NT2/D1 (cell line): ENCODE data around the gene ZNF780A.

ENCODE experiments used
- DNase-seq: peaks from one replicate; pipeline ENCODE4 v3.0.0-alpha.2; 2011; ENCODE audit warnings: low read depth, low spot score
- H3K27me3 ChIP-seq: 2 replicates; pipeline ENCODE4 v1.6.0; 2011; ENCODE audit warnings: mild to moderate bottlenecking; ENCODE audit not compliant: insufficient read length, insufficient read depth
- H3K36me3 ChIP-seq: 2 replicates; pipeline ENCODE4 v1.6.1; 2011; ENCODE audit warnings: mild to moderate bottlenecking, low read length, mixed read lengths; ENCODE audit not compliant: insufficient read depth, insufficient read length
- H3K4me1 ChIP-seq: 2 replicates; pipeline ENCODE4 v1.5.1; 2011; ENCODE audit not compliant: insufficient read depth, insufficient read length
- H3K4me3 ChIP-seq: 2 replicates; pipeline ENCODE4 v1.5.1; 2011; ENCODE audit warnings: low read depth; ENCODE audit not compliant: insufficient read length
- H3K9ac ChIP-seq: 2 replicates; pipeline ENCODE4 v1.6.0; 2011; ENCODE audit warnings: low read depth; ENCODE audit not compliant: insufficient read length
- H3K9me3 ChIP-seq: 2 replicates; pipeline ENCODE4 v1.5.1; 2011; ENCODE audit warnings: mild to moderate bottlenecking, low read length; ENCODE audit not compliant: insufficient read depth
- SUZ12 ChIP-seq: IDR thresholded peaks from 2 replicates; pipeline ENCODE4 v1.6.1; 2011; ENCODE audit not compliant: insufficient read length, insufficient read depth; ENCODE audit errors: extremely low read depth
- YY1 ChIP-seq: IDR thresholded peaks from 2 replicates; pipeline ENCODE4 v1.6.1; 2011; ENCODE audit not compliant: insufficient read length, insufficient read depth
- ZNF274 ChIP-seq: IDR thresholded peaks from 2 replicates; pipeline ENCODE4 v1.6.1; 2011; ENCODE audit warnings: mild to moderate bottlenecking, low read depth, low read length

The ZNF780A gene

GRCh38 chr19:40103600-40103999 is 12.9 kb upstream of the ZNF780A start:
- TF ChIP-seq YY1 (no peak), ZNF274 (no peak), SUZ12 (no peak)
- Histone ChIP-seq H3K4me3 (no peak overlapping the region), H3K27me3 (no peaks in the 10 kb centered on the region), H3K4me1 (no peaks in the 10 kb centered on the region), H3K36me3 (no peaks in the 10 kb centered on the region), H3K9me3 (no peaks in the 10 kb centered on the region), H3K9ac (no peak overlapping the region)
- no peak for DNase-seq

DNA sequence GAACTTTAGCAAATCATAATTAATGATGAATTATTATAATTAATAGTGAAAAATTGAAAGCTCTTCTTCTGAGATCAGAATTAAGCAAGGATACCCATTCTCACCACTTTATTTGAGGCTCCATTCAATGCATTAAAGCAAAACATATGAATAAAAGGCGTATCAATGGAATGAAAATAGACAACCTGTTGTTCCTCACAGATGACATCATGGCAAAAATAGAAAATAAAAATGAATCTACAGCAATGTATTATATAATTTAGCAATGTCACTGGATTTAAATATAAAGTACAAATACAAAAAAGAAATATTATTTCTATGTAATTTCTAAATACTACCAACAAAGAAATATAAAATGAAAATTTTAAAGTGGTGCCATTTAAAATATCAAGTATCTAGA is 11.1 kb upstream of the ZNF780A start:
- no peaks in the 10 kb centered on the region for H3K27me3 ChIP-seq
- no peaks in the 10 kb centered on the region for H3K9me3 ChIP-seq
- DNase-seq: no peak
- H3K4me3 ChIP-seq: no peak overlapping the region
- TF ChIP-seq ZNF274 (no peak), SUZ12 (no peak)
- no peak overlapping the region for H3K9ac ChIP-seq
- H3K36me3 ChIP-seq: no peaks in the 10 kb centered on the region
- no peaks in the 10 kb centered on the region for H3K4me1 ChIP-seq

- Histone ChIP-seq H3K27me3 (no peaks in the 10 kb centered on the region), H3K9ac (no peak overlapping the region), H3K9me3 (no peaks in the 10 kb centered on the region), H3K4me3 (no peak overlapping the region), H3K36me3 (no peaks in the 10 kb centered on the region), H3K4me1 (no peaks in the 10 kb centered on the region)
- TF ChIP-seq YY1: no peak
- TF ChIP-seq SUZ12: no peak
- no peak for TF ChIP-seq ZNF274
- DNase-seq: no peak
These were observed 2.7 kb upstream of the ZNF780A start for GRCh38 chr19:40093416-40093815.

DNA sequence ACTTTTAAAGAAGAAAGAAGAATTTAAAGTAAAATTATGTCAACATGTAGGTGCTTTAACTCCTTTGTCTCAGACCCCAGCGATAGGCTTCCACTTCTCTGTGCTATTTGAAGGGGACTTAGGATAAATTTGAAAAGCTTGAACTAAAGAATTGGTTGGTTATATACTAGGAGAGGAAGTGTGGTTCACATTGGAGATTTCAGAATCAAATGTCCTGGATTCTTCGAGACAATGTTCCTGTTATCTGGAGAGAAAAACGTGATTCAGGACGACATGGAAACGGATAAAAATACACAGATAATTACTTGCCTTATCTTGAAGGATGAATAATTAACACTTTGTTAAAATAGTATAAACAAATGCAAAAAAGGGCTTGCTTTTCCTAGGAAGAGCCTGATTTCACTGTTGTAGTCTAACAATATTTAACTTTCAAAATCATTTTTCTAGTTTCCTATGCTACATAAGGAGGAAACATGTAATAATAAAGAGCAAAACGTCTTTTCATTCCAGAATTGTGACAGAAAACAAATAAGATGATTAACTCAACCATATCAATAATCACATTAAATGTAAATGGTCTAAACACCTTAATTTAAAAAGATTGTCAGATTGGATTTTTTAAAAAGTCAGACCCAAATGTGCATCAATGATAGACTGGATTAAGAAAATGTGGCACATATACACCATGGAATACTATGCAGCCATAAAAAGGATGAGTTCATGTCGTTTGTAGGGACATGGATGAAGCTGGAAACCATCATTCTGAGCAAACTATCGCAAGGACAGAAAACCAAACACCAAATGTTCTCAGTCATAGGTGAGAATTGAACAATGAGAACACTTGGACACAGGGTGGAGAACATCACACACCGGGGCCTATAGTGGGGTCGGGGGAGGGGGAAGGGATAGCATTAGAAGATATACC is 724 bp upstream of the ZNF780A start:
- Histone ChIP-seq H3K9ac (peak overlapping the region; percentile 93), H3K4me1 (no peaks in the 10 kb centered on the region), H3K36me3 (no peaks in the 10 kb centered on the region), H3K4me3 (peak overlapping the region; percentile 88), H3K27me3 (no peaks in the 10 kb centered on the region), H3K9me3 (no peaks in the 10 kb centered on the region)
- DNase-seq: no peak
- TF ChIP-seq SUZ12: no peak
- TF ChIP-seq ZNF274: no peak
- TF ChIP-seq YY1: no peak

DNA sequence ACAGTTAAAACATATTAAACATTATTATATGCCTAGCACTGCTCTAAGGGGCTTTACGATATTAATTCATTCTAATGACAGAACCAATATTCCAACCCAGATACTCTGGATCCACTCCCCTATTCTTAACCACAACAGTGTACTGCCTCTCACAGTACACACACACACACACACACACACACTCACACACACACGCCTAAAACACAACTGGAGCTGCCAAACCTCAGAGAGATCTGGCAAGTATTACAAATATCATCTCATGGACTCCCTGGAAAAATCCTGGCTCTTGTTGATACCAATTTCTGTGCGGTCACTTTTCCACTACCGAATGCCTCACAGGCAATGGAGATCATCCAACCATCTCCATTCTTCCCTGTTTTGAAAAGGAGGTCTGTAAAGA is 1.3 kb downstream of the ZNF780A start:
- H3K9me3 ChIP-seq: no peaks in the 10 kb centered on the region
- no peaks in the 10 kb centered on the region for H3K4me1 ChIP-seq
- no peak for DNase-seq
- H3K27me3 ChIP-seq: no peaks in the 10 kb centered on the region
- H3K9ac ChIP-seq: no peak overlapping the region
- H3K4me3 ChIP-seq: peak overlapping the region; percentile 88
- TF ChIP-seq SUZ12: no peak
- no peaks in the 10 kb centered on the region for H3K36me3 ChIP-seq

DNA sequence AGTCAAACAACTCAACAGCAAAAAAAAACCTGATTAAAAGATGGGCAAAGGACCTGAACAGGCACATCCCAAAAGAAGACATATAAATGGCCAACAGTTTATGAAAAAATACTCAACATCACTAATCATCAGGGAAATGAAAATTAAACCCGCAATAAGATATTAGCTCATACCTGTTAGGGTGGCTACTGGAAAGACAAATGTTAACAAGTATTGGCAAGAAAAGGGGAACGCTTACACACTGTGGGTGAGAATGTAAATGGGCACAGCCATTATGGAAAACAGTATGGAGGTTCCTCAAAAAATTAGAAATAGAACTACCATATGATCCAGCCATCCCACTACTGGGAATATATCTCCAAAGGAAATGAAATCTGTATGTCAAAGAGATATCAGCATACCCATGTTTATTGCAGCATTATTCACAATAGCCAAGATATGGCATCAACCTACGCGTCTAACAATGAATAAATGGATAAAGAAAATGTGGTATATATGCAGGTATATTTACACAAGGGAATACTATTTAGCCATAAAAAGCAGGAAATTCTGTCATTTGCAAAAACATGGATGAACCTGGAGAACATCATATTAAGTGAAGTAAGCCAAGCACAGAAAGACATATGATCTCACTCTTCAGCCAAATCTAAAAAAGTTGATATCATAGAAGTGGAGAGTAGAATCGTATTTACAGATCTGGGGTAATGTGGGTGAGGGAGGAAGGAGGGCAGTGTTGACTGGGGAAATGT is 2.3 kb downstream of the ZNF780A start:
- TF ChIP-seq YY1: no peak
- TF ChIP-seq SUZ12: no peak
- no peak overlapping the region for H3K9ac ChIP-seq
- no peak for DNase-seq
- H3K9me3 ChIP-seq: no peaks in the 10 kb centered on the region
- no peaks in the 10 kb centered on the region for H3K4me1 ChIP-seq
- H3K4me3 ChIP-seq: no peak overlapping the region
- H3K36me3 ChIP-seq: peaks cover 4% of the 10 kb centered on the region
- H3K27me3 ChIP-seq: no peaks in the 10 kb centered on the region

DNA sequence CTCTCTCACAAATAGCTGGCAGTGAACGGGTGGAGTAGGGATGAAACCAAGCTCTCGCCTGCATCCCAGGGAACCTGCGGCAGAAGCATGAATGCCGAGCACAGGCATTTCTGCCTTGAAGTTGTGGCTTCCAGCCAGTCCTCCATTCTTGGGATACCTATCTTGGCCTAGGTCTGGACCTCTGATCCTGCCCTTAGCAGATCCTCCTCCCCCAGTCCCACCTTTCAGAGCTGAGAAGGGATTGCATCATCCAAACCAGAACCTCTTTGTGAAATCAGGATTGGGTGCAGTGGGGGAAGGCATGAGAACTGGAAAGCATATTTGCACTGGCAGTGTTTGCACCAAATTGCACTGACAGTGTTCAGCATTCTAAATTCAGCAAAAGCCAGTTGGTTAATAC is 5.8 kb downstream of the ZNF780A start:
- DNase-seq: no peak
- H3K27me3 ChIP-seq: no peaks in the 10 kb centered on the region
- no peaks in the 10 kb centered on the region for H3K4me1 ChIP-seq
- no peak for TF ChIP-seq SUZ12
- no peak for TF ChIP-seq YY1
- TF ChIP-seq ZNF274: no peak
- peaks cover 6% of the 10 kb centered on the region; the same call in 1 of the 2 replicates for H3K9me3 ChIP-seq
- H3K9ac ChIP-seq: no peak overlapping the region
- no peak overlapping the region for H3K4me3 ChIP-seq
- H3K36me3 ChIP-seq: peaks cover 37% of the 10 kb centered on the region
